Stimulated activated CD8-positive, alpha-beta memory T cell treated with anti-CD3 and anti-CD28 coated beads, Interleukin-4, amount 100 ng/mL, for 4 hours (primary cell): Measurements from ENCODE around the gene GALNT6.

ENCODE experiments used
- DNase-seq, 2 donors: peaks; one replicate each; pipeline ENCODE4 v3.0.0-alpha.2; 2020; ENCODE audit warnings: low read depth in 2 of 2, low spot score in 1 of 2

GALNT6 gene

DNA sequence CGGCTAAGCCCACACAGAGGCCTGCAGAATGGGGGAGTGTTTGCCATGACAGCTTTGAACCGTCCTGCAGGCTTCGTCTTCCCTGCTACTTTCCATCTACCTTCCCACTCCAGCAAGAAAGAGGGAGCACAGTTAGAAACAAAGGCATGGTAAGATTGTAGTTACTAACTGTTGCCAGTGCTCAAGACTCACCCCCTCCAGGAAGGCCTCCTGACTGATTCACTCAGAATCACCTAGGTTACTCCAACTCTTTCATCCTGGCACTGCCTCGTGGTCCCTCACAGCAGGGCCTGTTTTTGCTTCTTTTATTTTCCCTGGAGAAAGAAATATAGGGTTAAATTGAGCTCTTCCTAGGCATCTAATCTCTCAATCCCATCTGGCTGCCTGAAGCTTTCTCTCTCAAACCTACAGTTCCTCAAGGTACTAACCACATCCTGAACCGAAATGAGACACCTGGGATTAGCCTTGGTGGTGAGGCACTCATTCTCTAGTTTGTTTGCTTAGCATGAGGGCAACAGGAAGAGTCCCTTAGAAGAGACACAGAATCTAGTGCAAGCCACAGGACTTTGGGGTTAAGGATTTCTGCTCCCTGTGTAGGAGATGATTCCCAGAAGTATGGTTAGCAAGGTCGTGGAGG is 7.8 kb downstream of the GALNT6 start:
- DNase-seq, result no peak

DNA sequence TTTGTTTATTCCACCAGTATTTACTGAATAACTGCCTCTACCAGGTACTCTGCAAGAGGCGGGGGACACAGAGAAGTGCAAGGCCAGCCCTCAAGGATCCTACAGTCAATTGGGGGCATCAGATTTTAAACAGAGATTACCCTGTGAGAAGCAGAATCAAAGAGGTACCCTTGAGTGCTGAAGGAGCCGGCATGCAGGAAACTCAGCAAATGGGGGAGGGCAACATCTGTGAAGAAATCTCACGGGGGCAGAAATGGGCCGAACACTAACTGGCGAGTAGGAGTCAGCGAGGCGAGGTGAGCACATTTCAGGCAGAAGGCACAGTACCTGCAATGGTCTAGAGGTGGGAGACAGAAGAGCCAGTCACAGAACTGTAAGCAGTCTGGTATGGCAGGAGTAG is 9.0 kb downstream of the GALNT6 start:
- DNase-seq, result no peak

DNA sequence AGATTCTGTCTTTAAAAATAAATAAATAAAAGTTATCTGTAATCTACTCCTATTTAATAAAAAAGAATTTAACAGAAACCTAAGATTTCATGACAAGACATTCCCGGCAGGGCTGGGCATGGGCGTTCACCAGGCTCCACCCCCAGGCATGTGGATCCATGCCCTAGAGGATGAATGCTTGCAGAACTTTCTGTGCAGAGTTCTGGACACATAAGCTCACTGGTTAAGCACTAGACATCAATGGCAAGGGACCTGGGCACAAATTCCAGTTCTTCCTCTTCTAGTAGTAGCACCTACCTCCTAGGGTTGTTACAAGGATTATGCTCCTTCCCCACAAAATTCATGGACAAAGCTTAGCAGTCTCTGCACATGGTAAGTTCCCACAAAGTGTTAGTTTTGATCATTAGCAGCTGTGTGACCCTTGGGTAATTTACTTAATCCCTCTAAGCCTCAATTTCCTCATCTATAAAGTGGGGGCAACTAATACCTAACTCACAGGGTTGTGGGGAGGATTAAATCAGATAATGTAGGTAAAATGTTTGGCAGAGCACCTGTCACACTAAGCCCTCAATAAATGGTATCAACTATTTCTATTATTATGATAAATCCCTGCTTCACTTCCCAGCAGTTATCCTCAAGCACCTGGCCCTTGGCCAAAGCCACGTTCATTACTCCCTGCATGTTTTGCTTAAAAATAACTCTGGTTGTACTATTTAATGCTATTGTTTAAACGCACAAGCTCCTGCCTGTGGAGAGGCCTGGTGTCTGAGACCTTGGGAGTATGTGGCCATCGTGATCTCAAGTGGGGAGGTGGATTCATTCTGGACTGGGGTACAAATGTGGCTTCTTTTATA is 9.8 kb downstream of the GALNT6 start:
- DNase-seq, result no peak

DNA sequence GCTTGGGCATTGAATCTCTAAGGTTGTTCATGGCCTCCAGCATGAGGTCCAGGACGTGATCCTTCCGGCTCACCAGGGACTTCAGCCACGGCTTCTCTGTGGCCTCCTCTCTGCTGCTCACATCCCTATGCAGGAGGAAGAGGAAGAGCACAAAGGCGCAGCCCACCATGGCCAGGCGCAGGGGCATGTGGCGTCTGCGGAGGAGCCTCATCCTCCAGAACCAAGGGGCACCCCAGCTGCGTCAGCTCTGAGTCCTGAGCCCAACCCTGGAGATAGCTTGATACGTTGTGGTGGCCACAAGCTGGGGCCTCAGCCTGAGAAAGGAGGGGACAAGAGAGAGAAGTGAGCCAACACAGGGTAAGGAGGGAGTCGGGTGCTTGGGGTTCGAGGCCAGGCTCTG is 11.6 kb downstream of the GALNT6 start:
- DNase-seq, result no peak

DNA sequence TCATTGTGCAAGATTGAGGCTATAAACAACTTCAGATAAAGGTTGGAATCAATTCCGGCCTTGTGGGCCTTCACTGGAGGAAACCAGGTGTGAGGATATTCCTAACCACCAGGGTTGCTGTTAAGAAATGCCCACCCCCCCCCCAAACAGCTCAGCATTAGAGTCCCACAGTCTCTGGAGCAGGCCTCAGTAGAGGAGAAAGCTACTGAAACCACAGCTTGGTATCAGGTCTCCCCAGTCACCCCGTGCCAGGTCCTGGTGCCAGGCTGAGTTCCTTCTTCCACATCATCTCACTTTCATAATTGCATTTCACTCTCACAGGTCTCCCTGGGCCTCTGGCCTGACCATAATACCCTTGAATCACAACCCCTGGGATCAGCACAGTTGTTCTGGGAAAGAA is 12.5 kb downstream of the GALNT6 start:
- no peak for DNase-seq

DNA sequence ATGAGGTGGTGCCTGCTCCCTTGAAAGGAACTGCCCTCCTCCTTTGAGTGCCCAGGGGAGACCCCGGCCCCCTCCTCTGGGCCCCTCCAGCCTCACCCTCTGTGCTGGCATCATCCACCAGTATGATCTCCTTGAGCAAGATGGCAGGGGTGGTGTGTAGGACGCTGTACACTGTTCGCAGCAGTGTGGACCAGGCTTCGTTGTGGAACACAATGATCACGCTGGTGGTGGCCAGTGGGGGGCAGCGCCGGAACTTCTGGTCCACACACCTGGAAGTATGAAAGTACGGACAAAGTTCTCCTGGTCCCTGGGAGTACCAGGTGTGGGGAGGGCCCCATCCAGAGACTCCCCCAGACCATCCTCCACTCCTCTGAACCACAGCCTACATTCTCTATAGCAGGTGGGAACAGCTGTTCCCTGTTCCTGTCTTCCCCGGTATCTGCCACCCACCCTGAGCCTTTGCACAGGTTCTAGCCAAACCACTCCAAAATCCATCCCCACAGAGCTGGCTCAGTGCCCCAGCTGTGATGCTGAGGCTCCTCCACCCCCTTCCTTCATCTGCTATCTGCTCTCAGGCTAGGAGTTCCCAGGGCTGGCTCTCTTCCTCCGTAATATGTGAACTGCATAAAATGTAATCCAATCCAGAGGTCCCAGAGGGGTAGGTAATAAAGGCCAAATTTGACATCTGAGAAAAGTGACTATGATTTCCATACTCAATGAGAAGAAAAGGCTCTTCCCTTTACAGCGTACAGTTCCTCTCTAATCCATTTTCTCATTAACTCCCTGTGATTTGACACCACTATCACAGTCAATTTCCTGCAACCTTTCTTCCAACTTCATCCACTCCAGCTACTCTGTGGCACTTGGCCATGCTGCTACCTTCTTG is 13.9 kb downstream of the GALNT6 start:
- DNase-seq, result no peak

DNA sequence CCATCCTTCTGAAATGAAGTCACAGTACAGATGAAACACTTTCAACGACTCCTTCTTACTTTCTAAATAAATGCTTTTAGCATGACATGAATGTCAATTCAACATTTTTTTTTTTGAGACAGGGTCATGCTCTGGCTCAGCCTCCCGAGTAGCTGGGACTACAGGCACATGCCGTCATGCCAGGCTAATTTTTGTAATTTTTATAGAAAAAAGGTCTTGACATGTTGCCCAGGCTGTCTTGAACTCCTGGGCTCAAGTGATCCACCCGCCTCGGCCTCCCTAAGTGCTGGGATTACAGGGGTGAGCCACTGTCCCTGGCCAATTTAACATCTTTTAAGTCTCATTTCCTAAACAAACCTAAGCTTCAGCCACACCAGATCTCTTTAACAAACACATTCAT is 16.4 kb downstream of the GALNT6 start:
- no peak for DNase-seq

DNA sequence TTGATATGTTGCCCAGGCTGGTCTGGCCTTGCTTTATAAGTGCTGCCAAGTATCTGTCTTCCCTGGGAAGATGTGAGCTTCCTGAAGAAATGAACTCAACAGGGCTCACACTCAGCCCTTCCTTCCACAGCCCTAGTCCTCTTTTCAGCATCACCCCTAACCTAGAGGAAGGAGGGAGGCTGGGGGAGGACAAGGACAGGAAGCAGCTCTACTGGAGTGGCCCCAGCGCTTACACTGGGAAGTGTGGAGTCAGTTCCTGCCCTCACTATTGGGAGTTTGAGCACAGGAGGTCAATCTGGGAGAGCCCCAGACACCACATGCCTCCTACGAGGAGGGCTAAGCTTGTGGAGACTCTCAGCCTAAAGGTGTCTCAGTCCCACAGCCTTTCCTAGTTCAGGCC is 16.8 kb downstream of the GALNT6 start:
- no peak for DNase-seq

DNA sequence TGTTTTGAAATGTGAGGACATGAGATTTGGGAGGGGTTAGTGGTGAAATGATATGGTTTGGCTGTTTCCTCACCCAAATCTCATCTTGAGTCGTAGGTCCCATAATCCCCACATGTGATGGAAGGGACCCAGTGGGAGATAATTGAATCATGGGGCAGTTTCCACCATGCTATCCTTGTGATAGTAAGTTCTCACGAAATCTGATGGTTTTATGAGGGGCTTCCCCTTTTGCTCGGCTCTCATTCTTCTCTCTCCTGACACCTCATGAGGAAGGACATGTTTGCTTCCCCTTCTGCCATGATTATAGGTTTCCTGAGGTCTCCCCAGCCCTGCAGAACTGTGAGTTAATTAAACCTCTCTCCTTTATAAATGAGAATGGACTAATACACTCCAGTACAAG is 18.0 kb downstream of the GALNT6 start:
- DNase-seq, result no peak

DNA sequence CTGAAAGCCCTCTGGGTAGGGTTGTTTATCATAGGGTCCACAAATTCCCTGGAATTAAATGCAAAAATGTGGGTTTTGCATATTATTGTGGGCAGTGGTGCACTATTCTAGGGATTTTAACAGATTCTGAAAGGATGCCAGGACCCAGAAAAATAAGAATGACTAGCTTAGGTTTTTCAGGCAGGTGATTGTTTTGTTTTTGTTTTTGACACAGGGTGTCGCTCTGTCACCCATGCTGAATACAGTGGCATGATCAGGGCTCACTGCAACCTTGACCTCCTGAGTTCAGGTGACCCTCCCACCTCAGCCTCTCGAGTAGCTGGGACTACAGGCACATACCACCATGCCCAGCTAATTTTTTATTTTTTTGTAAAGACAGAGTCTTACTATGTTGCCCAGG is 19.2 kb downstream of the GALNT6 start:
- no peak for DNase-seq

DNA sequence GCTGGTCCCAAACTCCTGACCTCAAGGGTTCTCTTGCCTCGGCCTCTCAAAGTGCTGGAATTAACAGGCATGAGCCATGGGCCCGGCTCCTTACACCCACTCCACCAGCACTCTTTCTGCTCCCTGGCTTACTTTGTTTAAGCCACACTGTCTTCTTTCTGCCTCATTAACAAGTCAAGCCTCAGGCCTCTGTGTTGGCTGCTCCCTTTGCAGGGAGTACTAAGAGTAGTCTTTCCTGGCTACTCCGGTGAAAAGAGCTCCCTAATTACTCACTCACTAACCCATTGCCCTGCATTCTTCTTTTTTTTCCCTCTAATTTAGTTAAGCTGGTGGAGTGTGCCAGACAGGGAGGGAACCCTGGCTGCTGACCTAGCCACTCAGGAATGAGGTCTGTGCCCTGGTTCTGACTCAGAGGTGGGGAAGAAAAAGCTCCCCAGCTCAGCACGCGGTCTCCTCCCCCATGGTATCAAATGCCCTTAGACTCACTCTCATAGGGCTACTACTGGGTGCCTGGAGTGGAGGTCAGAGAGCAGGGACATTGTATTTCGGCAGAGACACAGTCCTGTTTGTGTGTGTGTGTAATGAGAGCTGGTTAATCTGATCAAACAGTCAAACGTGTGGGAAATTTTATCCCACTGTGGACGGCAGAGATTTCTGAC is 19.8 kb downstream of the GALNT6 start:
- DNase-seq, result no peak

DNA sequence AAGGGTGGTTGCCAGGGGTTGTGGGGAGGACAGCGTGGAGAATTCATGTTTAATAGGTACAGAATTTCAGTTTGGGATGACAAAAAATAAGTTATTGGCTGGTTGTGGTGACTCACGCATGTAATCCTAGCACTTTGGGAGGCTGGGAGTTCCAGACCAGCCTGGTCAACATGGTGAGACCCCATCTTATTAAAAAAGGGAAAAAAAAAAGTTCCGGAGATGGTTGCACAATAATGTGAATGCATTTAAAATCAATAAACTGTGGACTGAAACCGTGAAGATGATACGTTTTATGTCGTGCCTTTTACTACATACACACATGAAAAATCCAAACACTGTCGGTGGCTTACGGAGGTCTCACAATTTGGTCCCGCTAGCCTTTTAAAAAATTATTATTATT is 20.5 kb downstream of the GALNT6 start:
- DNase-seq, result no peak

DNA sequence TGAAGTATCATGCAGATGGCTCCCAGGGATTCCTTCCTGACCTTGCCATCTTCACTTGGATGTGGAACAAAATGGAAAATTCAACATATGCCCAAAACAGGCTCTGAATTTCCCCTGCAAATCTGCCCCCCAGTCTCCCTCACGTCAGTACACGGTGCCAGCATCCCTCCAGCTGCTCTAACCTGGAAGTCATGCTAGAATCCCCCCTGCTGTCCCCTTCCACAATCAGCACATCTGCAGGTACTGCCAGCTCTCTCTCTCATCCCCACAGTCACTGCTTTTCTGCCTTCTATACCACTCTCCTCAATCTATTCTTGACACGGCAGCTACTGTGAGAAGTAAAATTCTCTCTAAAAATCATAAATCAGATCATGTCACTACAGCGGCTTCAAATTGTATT is 21.6 kb downstream of the GALNT6 start:
- no peak for DNase-seq

DNA sequence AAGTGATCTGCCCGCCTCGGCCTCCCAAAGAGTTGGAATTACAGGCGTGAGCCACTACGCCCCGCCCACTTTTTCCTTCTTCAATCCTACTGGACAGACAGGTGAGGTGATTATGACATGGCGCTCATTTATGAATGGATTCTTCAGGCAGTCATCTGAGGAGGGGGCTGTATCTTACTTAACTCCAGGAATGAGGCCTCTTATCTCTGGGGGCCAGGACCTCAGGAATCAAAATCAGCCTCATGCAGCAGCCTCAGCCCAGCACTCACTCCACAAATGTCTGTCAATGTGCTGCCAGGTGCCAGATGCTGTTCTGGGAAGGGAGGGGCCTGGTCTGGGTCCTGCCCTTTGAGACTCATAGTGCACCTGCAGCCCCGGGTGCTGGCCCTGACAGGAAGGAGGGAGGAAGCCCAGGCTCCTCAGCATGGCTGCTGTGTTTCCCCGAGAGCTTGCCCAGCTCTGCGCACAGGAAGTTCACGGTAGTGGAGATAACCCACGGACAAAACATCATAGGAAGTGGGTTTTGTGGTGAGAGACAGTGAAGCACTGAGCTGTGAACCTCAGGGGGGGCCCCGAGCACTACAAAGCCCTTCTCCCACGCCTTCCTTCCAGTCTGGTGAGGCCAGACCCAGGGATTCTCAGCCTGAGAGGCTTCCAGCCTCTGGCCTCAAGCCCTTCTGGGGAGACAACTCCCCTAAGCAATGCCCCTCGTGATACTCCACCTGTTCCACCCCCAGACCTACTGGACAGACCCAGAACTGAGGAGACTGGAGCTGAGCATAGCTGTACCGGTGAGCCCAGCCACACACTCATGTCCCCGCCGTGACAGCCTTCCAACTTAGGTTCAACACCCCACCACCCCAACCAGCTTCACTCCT is 22.3 kb downstream of the GALNT6 start:
- peak; percentile 60 to 79 for DNase-seq

DNA sequence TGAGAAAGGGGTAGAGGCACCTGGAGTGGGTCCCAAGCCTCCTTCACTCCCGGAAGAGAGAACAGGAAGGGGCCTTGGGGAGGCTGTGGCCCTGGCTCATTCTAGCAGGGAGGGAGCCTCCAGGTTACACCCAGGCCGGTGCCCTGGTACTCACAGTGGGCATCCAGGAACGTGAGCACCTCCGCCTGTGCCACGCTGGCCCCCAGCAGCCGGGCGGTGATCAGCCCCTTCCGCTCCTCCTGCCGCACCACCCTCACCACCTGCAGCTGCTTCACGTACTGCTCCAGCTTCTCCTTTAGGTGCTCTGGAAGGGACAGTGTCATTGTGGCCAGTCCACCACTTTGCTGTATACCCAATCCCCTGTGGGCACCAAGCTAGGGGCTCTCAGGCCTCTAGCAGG is 25.9 kb downstream of the GALNT6 start:
- DNase-seq, result no peak

DNA sequence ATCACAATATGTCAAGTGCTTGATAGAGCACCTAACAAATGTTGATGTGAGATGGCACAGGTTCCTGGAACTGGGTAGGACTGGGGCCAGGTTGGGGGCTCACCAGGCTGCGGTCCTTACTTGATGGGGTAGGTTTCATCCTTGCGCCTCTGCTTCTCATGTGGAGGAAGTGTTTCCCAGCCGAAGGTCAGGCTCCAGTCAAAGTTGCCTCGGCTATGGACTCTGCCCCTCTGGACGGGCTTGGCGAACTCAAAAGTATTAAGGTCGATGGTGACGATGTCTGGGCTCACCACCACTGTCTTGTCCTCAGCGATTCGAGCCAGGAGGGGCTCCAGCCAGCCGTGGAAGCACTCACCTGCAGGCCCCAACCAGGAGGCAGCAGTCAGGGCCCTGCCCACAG is 27.2 kb downstream of the GALNT6 start:
- no peak for DNase-seq

DNA sequence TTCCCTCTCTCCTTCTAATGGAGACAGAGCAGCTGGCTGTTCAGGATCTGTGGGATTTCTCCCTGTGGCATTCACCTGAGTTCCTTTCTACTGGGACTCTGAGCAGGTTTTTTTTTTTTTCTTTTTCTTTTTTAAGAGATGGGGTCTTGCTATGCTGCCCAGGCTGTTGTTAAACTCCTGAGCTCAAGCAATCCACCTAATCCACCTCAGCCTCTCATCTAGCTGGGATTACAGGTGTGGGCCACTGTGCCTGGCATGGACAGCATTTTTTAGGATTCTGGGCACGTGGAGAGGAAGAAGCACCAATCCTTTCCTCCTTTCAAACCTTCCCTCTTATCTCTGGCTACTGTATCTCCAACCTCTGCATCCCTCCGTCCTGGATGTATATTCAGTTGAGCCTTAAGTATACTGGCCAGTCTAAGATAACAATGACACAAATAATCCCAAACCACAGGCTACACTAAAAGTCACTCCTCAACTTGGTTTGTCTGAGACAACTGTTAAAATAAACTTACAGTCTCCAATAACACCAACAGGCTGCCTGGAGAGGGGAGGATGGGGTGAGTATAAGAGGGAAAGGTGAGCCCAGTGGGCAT is 28.4 kb downstream of the GALNT6 start:
- no peak for DNase-seq

DNA sequence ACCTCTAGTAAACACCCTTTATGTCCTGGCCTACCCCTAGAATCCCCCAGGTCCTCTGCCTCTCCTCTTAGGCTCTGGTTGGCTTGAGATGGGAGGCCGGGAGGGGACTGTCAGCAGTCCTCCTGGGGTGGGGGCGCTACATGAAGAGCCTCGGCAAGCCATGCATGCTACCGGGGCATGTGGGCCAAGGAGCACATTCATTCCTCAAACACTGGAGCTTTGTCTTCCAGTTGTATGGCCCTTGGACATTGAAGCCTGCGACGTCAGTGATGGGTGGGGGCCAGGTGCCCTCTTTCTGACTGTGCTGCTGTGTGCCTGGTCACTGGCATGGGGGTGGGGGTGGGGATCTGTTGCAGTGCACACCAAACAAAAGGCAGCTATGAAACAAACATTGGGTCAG is 28.9 kb downstream of the GALNT6 start:
- DNase-seq, result no peak

DNA sequence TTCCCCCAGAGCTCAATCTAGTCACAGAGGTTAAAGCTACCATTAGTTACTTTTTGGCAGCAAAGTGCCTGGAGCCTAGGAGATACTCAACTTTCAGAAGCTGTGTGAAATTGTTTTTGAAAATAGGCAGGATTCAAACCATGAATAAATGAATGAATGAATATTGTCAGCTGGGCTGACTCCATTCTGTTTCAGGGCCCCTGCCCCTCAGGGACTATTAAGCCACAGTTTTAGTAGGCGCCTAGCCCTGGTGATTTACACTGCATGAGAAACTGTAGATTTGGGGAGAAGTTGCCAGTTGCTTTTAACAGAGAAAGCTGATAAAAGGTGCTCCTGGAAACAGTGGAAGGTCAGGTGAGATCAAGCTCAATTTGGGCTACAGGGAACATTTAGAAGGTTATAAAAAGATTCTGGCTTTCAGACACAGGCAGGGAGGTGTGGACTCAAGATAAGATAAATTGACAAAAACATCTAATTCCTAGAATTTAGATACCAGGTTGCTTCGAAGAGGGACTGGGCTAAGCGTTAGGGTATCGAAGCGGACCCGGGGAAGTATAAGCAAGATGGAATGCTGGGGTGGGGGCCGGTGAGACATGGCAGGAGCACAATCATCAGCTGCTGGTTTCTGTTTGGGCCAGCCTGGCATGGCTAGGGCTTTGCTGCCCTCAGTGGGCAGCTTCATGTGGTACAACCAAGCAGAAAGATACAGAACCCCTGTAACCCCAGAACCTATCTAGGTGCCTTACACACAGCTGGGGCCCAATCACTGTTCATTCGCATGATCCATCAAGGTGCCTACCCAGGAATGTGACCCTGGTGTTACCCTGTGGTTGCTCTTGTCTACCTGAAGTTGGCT is 29.8 kb downstream of the GALNT6 start:
- DNase-seq, result no peak
